Fibroblast of lung (primary cell): ENCODE data around the gene COL4A1.

Experiments
- CTCF ChIP-seq, 2 donors: IDR thresholded peaks in 1 of 2; conservative IDR thresholded peaks in 1 of 2; 1 replicate in 1 of 2; 2 replicates in 1 of 2; pipeline ENCODE4 v1.5.1; 2011 to 2012; ENCODE audit warnings: low read length in 2 of 2, control low read depth in 1 of 2, inconsistent platforms in 1 of 2, low read depth in 1 of 2, mild to moderate bottlenecking in 1 of 2
- EZH2 ChIP-seq: IDR thresholded peaks from 2 replicates; pipeline ENCODE4 v1.5.1; 2012; ENCODE audit warnings: low read length, control low read depth, mild to moderate bottlenecking; ENCODE audit errors: missing control alignments

GRCh38 chr13:110151462-110151861 lies 155.5 kb downstream of the COL4A1 start:
- TF ChIP-seq CTCF (conservative IDR thresholded peaks at IDR 0.05 in 1 of 2, IDR thresholded peaks at IDR 0.05 in 1 of 2; ENCODE audit: low read depth in 1 of 2, low read length in 2 of 2) (no peak), EZH2 (no peak)
